Activated B cell treated with CpG ODN at 0.5 μM for 24 hours (primary cell): ENCODE results near the gene SMIM41. TPM values are rescaled to one million over a fixed set of nuclear protein-coding genes. Genes with fewer than 3 reads are reported as not detected.

ENCODE experiments used
- ATAC-seq: fragments of 200-7000 bp; cut with Tn5 transposase; one replicate; pipeline ENCODE4 v1.10.0; 2021; ENCODE audit warnings: low read depth, mild to moderate bottlenecking, moderate library complexity
- CTCF ChIA-PET: fragments of 350-600 bp; sonication (Branson Sonifier 250); formaldehyde crosslinking; loops from one replicate; lab custom pipeline; 2021; ENCODE audit warnings: antibody characterized with exemption; lab: Charles Lee
- POLR2A ChIA-PET: fragments of 350-600 bp; sonication (Branson Sonifier 250); formaldehyde crosslinking; loops from one replicate; lab custom pipeline; 2021; ENCODE audit warnings: antibody characterized with exemption; lab: Charles Lee
- DNase-seq: peaks from one replicate; pipeline ENCODE4 v3.0.0; 2022
- H3K27ac Mint-ChIP-seq: one replicate; pipeline ENCODE4 v1.8.0; 2020; ENCODE audit warnings: mixed read lengths
- H3K27me3 Mint-ChIP-seq: one replicate; pipeline ENCODE4 v1.8.0; 2021; ENCODE audit warnings: mixed read lengths
- H3K36me3 Mint-ChIP-seq: one replicate; pipeline ENCODE4 v1.8.0; 2021; ENCODE audit warnings: low read depth, mixed read lengths
- H3K4me1 Mint-ChIP-seq: one replicate; pipeline ENCODE4 v1.8.0; 2021; ENCODE audit warnings: mixed read lengths
- H3K4me3 Mint-ChIP-seq: one replicate; pipeline ENCODE4 v1.8.0; 2020; ENCODE audit warnings: mild to moderate bottlenecking, mixed read lengths
- H3K9me3 Mint-ChIP-seq: one replicate; pipeline ENCODE4 v1.8.0; 2020; ENCODE audit warnings: mixed read lengths
- CTCF ChIP-seq: fragments of 200-600 bp; IDR thresholded peaks from one replicate; pipeline ENCODE4 v1.8.0; 2022; ENCODE audit warnings: antibody characterized with exemption, mild to moderate bottlenecking
- intact Hi-C: fragments of 100-400 bp; cut with micrococcal nuclease; formaldehyde crosslinking; loops from one replicate; pipeline ENCODE4 v1.15.1; 2024
- total RNA-seq: library from RNA; stranded (reverse); gene quantifications from 2 replicates; pipeline ENCODE4 v1.2.3, GENCODE V29; 2022

SMIM41 gene
- total RNA-seq, 1 donor from 2014 or later, result not detected

DNA sequence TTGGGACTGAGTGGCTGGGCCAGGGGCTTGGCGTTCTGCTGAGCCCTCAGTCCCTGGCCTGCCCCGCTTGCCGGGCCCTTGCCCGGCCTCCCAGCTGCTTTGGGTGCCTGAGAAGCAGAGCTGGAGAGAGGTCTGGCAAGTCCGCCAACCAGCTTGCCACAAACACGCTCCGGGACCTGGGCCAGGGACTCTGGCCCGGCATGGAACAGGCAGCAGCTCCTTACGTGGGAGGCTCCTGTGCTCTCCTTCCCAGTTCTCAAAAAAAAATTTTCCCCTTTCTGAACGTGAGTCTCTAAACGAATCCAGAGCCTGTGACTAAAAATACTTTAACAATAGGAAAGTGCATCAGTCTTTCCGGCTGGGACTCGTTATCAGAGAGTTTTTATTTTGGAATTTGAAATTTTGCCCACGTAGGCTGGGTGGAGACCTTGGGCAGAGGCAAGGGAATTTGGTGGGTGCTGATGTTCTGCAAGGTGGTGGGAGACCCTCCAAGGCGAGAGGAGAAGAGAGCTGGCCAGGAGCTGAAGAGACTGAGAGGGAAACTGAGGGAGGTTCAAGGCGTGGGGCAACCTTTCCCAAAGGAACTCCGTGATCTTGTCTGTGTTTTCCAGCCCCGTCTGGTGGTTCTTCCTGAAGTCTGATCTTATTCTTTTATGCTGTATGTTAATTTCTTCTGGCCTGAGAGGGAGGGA, 35.1 kb upstream of the SMIM41 start:
- Mint-ChIP-seq H3K27ac (no peak overlapping the region), H3K4me1 (peaks cover 58% of the 10 kb centered on the region), H3K4me3 (no peak overlapping the region), H3K9me3 (no peaks in the 10 kb centered on the region), H3K27me3 (no peaks in the 10 kb centered on the region), H3K36me3 (peaks cover 17% of the 10 kb centered on the region)
- TF ChIP-seq CTCF, result no peak
- intact Hi-C loops, result no loop called here
- ChIA-PET POLR2A (no interaction called here), CTCF (interaction anchor here (1.2 to 1.8 kb wide), 4 partner anchors 12 to 72 kb away, joined by 3 to 6 read pairs (median 4); no protein-coding TSS in a partner anchor)
- ATAC-seq (no peak), DNase-seq (no peak)

DNA sequence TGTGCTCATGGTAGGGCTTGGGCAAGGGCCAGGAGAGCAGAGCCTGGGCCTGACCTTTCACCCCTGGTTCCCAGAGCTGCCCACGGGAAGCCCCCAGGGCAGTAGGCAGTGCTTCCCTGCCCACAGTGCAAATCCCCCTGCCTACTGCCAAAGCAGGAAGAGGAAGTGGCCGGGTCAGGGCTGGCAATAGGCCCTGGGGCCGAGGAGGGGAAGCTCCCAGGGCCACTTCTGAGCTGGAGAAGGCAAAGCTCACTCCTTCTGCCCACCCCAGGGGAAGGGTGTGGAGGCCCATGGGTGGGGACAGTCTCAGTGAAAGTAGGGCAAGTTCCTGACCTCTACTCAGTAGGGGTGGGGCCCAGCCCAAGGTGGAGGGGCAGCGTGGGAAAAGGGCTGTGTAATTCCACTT, 33.7 kb upstream of the SMIM41 start:
- TF ChIP-seq CTCF, result no peak
- ATAC-seq (no peak), DNase-seq (no peak)
- H3K9me3 Mint-ChIP-seq, result no peaks in the 10 kb centered on the region
- intact Hi-C loops, result no loop called here
- H3K4me1 Mint-ChIP-seq, result peaks cover 58% of the 10 kb centered on the region
- no peak overlapping the region for H3K27ac Mint-ChIP-seq
- H3K36me3 Mint-ChIP-seq, result peaks cover 17% of the 10 kb centered on the region
- CTCF ChIA-PET, result interaction anchor here (0.8 kb wide), 1 partner anchor 24 kb away, joined by 4 read pairs; no protein-coding TSS in a partner anchor
- POLR2A ChIA-PET, result interaction anchor here (0.5 to 1.2 kb wide), 2 partner anchors 9 to 1092 kb away, joined by 3 read pairs; no protein-coding TSS in a partner anchor
- no peak overlapping the region for H3K4me3 Mint-ChIP-seq
- no peaks in the 10 kb centered on the region for H3K27me3 Mint-ChIP-seq

DNA sequence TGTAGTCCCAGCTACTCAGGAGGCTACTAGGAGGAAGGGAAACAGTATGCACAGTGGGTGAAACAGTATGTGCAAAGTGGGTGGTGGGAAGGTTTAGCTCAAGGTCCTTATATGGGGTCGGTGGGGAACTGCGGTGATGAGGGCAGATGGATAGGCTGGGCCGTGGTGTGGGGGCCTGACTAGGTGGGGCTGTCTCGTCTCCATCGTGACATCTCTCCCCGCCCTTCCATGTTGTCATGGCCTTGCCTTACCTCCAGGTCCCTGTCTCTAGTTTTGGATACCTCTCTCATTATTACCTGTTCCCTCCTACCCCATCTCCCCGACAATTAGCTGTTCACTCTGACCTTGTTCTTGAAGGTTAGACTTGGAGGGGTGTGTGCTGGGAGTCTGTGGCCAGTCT, 32.6 kb upstream of the SMIM41 start:
- H3K4me3 Mint-ChIP-seq, result no peak overlapping the region
- no peak for ATAC-seq
- CTCF ChIA-PET, result interaction anchor here (1.4 to 2.3 kb wide), 2 partner anchors 14 to 22 kb away, joined by 4 to 7 read pairs; no protein-coding TSS in a partner anchor

GRCh38 chr12:52049286-52049685, 30.2 kb upstream of the SMIM41 start:
- TF ChIP-seq CTCF, result no peak
- Mint-ChIP-seq H3K27ac (peak overlapping the region; percentile 95), H3K4me3 (peak overlapping the region; percentile 92), H3K36me3 (peaks cover 20% of the 10 kb centered on the region), H3K27me3 (no peaks in the 10 kb centered on the region), H3K9me3 (no peaks in the 10 kb centered on the region), H3K4me1 (peaks cover 60% of the 10 kb centered on the region)
- DNase-seq (no peak), ATAC-seq (no peak)
- ChIA-PET CTCF (no interaction called here), POLR2A (interaction anchor here (1.0 kb wide), 1 partner anchor 12 kb away, joined by 3 read pairs; no protein-coding TSS in a partner anchor)
- intact Hi-C loops, result no loop called here

More for the DNA sequence above, 32.6 kb upstream of the SMIM41 start:
- no peaks in the 10 kb centered on the region for H3K27me3 Mint-ChIP-seq
- POLR2A ChIA-PET, result interaction anchor here (0.6 to 1.8 kb wide), 5 partner anchors 9 to 36 kb away, joined by 3 to 6 read pairs (median 5); partner anchors contain the start of gene ATG101
- peaks cover 58% of the 10 kb centered on the region for H3K4me1 Mint-ChIP-seq
- no peak overlapping the region for H3K27ac Mint-ChIP-seq
- no peak for DNase-seq
- H3K9me3 Mint-ChIP-seq, result no peaks in the 10 kb centered on the region
- intact Hi-C loops, result no loop called here
- no peak for TF ChIP-seq CTCF
- H3K36me3 Mint-ChIP-seq, result peaks cover 21% of the 10 kb centered on the region

DNA sequence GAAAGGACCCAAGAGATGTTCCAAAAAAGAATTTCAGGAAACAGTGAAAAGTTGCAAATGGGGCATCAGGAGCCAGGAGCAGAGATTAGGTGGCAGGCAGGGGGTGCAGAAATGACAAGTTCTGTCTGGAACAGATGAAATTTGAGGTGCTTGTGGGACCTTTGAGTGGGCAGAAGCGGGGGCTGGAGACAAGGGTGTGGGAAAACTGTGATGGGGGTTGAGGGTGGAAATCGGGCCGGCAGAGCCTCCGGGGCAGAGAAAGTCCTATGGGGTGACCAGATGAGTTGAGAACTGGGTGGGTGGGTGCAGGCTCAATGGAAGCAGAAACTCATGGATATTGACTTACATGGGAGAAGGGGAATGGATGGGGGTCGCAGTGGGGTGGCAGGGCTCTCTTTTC, 29.8 kb upstream of the SMIM41 start:
- H3K9me3 Mint-ChIP-seq, result no peaks in the 10 kb centered on the region
- DNase-seq, result no peak
- ChIA-PET CTCF (interaction anchor here (1.0 to 1.5 kb wide), 3 partner anchors 8 to 22 kb away, joined by 5 read pairs; no protein-coding TSS in a partner anchor), POLR2A (interaction anchor here (0.6 to 5.1 kb wide), 4 partner anchors 10 to 48 kb away, joined by 9 to 99 read pairs (median 72); partner anchors contain the start of gene ATG101)
- no peak for TF ChIP-seq CTCF
- H3K4me1 Mint-ChIP-seq, result peaks cover 56% of the 10 kb centered on the region
- H3K4me3 Mint-ChIP-seq, result peak overlapping the region; percentile 92
- intact Hi-C loops, result loop anchor here (1.0 to 5.0 kb wide), 2 partner anchors 7 to 682 kb away; no protein-coding TSS in a partner anchor
- H3K36me3 Mint-ChIP-seq, result peaks cover 21% of the 10 kb centered on the region
- H3K27ac Mint-ChIP-seq, result peak overlapping the region; percentile 95
- no peaks in the 10 kb centered on the region for H3K27me3 Mint-ChIP-seq
- ATAC-seq, result no peak
